Mesendoderm (in vitro differentiated cells): ENCODE data around the gene FLNB.

Source experiments
- DNase-seq: peaks from one replicate; pipeline ENCODE4 v3.0.0; 2013
- H2AK5ac ChIP-seq: 2 replicates; pipeline ENCODE4 v1.6.1; 2013; ENCODE audit warnings: low read length, inconsistent platforms
- H2BK120ac ChIP-seq: 2 replicates; pipeline ENCODE4 v1.6.1; 2013; ENCODE audit warnings: low read depth, mild to moderate bottlenecking, low read length, moderate library complexity, mixed read lengths
- H2BK15ac ChIP-seq: replicated peaks from 2 replicates; pipeline ENCODE4 v1.6.1; 2013; ENCODE audit warnings: low read depth, mild to moderate bottlenecking, moderate library complexity
- H2BK5ac ChIP-seq: 2 replicates; pipeline ENCODE4 v1.6.1; 2013; ENCODE audit warnings: low read length, inconsistent platforms
- H3K18ac ChIP-seq: 2 replicates; pipeline ENCODE4 v1.6.1; 2013; ENCODE audit warnings: mild to moderate bottlenecking, low read length, mixed read lengths
- H3K23ac ChIP-seq: one replicate; pipeline ENCODE4 v1.6.1; 2013; ENCODE audit warnings: low read length
- H3K27ac ChIP-seq: 2 replicates; pipeline ENCODE4 v1.5.1; 2013; ENCODE audit warnings: low read depth, mild to moderate bottlenecking, inconsistent platforms, low read length, moderate library complexity
- H3K27me3 ChIP-seq: 2 replicates; pipeline ENCODE4 v1.6.1; 2013; ENCODE audit warnings: low read length, control low read depth, mild to moderate bottlenecking, inconsistent platforms; ENCODE audit not compliant: insufficient read depth, poor library complexity
- H3K36me3 ChIP-seq: 2 replicates; pipeline ENCODE4 v1.6.1; 2013; ENCODE audit warnings: low read length, inconsistent platforms; ENCODE audit not compliant: control insufficient read depth, insufficient read depth
- H3K4ac ChIP-seq: one replicate; pipeline ENCODE4 v1.6.1; 2013; ENCODE audit warnings: low read depth, mild to moderate bottlenecking, low read length, moderate library complexity
- H3K4me1 ChIP-seq: 2 replicates; pipeline ENCODE4 v1.6.1; 2013; ENCODE audit warnings: low read depth, low read length, inconsistent platforms; ENCODE audit not compliant: control insufficient read depth
- H3K4me2 ChIP-seq: 2 replicates; pipeline ENCODE4 v1.6.1; 2013; ENCODE audit warnings: low read length
- H3K4me3 ChIP-seq: 2 replicates; pipeline ENCODE4 v1.5.1; 2013; ENCODE audit warnings: mild to moderate bottlenecking, low read length
- H3K56ac ChIP-seq: one replicate; pipeline ENCODE4 v1.6.1; 2013; ENCODE audit warnings: low read length
- H3K79me1 ChIP-seq: 2 replicates; pipeline ENCODE4 v1.6.1; 2013; ENCODE audit warnings: low read length, inconsistent platforms
- H3K79me2 ChIP-seq: 2 replicates; pipeline ENCODE4 v1.6.1; 2013; ENCODE audit warnings: mild to moderate bottlenecking, low read length; ENCODE audit not compliant: control insufficient read depth, insufficient read depth
- H3K9ac ChIP-seq: 2 replicates; pipeline ENCODE4 v1.6.1; 2013; ENCODE audit warnings: low read length, inconsistent platforms
- H4K5ac ChIP-seq: one replicate; pipeline ENCODE4 v1.6.1; 2013; ENCODE audit warnings: low read length
- H4K8ac ChIP-seq: one replicate; pipeline ENCODE4 v1.6.1; 2013; ENCODE audit warnings: low read depth, mild to moderate bottlenecking, control low read depth, low read length, moderate library complexity
- WGBS: extraction: QIAGEN DNeasy Blood & Tissue Kit; methylation state at CpG from one replicate; pipeline ENCODE4 v1.1.7; 2013; ENCODE audit warnings: low lambda C conversion rate, missing lambda C conversion rate; ENCODE audit not compliant: insufficient coverage; ENCODE audit errors: extremely low coverage; 5-methylcytosine and 5-hydroxymethylcytosine counted together

Gene FLNB

DNA sequence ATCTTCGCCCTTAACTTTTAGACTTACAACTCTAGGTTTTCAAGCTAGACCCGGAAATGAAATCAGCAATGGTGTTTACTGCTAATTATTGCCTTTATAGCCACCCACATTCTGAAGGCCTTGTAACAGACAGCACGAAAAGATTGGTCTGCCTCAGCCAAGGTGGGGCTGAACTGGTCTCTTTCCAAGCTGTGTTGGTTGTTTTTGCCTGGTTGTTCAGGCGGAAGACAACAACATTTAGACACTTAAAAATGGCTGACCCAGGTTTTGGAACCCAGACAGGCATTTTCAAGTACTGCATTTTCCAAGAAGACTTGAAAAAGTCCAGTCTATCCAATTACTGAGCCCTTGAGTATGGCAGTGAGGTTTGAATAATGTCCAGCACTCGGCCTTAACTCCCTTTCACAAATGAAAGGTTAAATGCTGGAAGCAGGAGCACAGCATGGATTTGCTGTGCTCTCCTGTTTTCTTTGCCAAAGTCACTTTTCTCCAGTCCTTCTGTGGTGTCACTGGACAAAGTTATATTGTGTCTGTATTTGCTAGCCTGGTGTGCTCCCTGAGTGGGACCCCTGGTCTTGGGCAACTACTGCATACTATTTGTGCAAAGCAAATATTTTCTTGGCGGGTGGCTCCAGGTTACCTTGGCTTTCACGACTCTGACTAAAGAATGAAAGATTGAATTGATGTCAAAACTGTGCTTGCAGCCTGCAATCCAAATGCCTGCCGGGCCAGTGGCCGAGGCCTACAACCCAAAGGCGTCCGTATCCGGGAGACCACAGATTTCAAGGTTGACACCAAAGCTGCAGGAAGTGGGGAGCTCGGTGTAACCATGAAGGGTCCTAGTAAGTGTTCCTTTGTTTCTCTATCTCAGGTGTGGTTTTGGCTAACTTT lies 93.5 kb downstream of the FLNB start:
- Histone ChIP-seq H3K23ac (no peak overlapping the region), H3K4ac (no peak overlapping the region), H3K79me1 (no peaks in the 10 kb centered on the region), H3K4me2 (no peak overlapping the region), H4K5ac (no peak overlapping the region), H2BK120ac (no peak overlapping the region), H3K56ac (no peak overlapping the region), H3K4me3 (no peak overlapping the region), H3K9ac (no peak overlapping the region), H3K4me1 (no peaks in the 10 kb centered on the region), H3K79me2 (no peaks in the 10 kb centered on the region), H2BK15ac (no peak overlapping the region), H2AK5ac (no peak overlapping the region), H3K27me3 (no peaks in the 10 kb centered on the region), H4K8ac (no peak overlapping the region), H3K18ac (no peak overlapping the region), H3K36me3 (peaks cover 7% of the 10 kb centered on the region), H2BK5ac (no peak overlapping the region), H3K27ac (no peak overlapping the region)
- DNase-seq, result no peak
- WGBS, result no CpG with 5 or more reads among the region's 13 CpGs

DNA sequence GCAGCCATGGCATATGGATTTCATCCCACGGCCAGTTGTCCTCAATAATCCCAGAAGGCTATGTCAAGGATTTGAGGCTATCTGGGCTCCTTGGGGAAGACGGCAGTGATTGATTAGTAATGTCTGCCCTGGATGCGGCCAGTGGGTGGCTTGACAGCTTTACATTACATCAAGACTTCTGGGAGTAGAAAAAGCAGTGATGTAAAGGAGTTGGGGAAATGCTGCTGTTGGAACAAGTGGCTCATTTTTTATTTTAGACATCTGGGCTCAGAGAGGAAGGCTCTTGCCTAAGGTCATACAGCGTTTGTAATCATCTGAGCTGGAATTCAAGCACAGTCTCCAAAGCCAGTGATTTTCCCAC lies 94.1 kb downstream of the FLNB start:
- peak; percentile 39 for DNase-seq
- no peak overlapping the region for H3K23ac ChIP-seq
- H3K56ac ChIP-seq, result no peak overlapping the region
- no peak overlapping the region for H2BK15ac ChIP-seq
- H2BK120ac ChIP-seq, result no peak overlapping the region
- H3K27ac ChIP-seq, result no peak overlapping the region
- H3K4me2 ChIP-seq, result no peak overlapping the region
- no peak overlapping the region for H3K4me3 ChIP-seq
- H4K8ac ChIP-seq, result no peak overlapping the region
- H3K79me2 ChIP-seq, result no peaks in the 10 kb centered on the region
- peaks cover 7% of the 10 kb centered on the region for H3K36me3 ChIP-seq
- H3K27me3 ChIP-seq, result no peaks in the 10 kb centered on the region
- H2AK5ac ChIP-seq, result no peak overlapping the region
- H3K79me1 ChIP-seq, result no peaks in the 10 kb centered on the region
- H3K18ac ChIP-seq, result no peak overlapping the region
- H3K4ac ChIP-seq, result no peak overlapping the region
- H2BK5ac ChIP-seq, result no peak overlapping the region
- WGBS, result no CpG with 5 or more reads among the region's 4 CpGs
- H4K5ac ChIP-seq, result no peak overlapping the region
- H3K4me1 ChIP-seq, result no peaks in the 10 kb centered on the region
- H3K9ac ChIP-seq, result no peak overlapping the region

DNA sequence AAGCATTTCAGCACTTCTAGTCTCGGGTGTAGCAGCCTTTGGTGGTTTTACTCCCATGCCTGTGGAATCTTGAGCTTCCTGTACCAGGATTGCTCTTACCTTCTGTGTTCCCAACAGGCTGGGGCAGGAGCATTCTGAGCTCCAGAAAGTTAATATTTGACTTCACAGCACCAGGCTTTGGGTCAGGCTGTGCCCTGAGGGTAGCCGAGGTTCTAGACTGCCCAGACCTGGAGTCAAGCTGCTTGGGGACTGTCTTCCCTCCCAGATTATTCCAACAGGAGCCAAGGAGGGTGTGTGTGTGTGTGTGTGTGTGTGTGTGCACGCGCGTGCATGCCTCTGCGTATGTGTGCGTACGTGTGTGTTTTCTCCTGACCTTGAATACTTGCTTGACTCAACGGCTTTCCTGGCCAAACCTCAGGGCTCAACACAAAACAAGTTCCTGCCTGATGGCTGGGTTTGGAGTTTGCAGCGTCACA lies 94.8 kb downstream of the FLNB start:
- Histone ChIP-seq H4K8ac (peak overlapping the region; percentile 31), H3K4me2 (no peak overlapping the region), H2BK5ac (no peak overlapping the region), H3K79me1 (no peaks in the 10 kb centered on the region), H4K5ac (no peak overlapping the region), H3K27me3 (no peaks in the 10 kb centered on the region), H3K9ac (no peak overlapping the region), H3K56ac (no peak overlapping the region), H2BK120ac (no peak overlapping the region), H3K18ac (no peak overlapping the region), H3K23ac (no peak overlapping the region), H3K27ac (no peak overlapping the region), H3K4me3 (no peak overlapping the region), H2AK5ac (no peak overlapping the region), H3K4me1 (no peaks in the 10 kb centered on the region), H3K4ac (no peak overlapping the region), H3K79me2 (no peaks in the 10 kb centered on the region), H3K36me3 (peaks cover 6% of the 10 kb centered on the region), H2BK15ac (no peak overlapping the region)
- DNase-seq, result no peak
- no CpG with 5 or more reads among the region's 10 CpGs for WGBS

DNA sequence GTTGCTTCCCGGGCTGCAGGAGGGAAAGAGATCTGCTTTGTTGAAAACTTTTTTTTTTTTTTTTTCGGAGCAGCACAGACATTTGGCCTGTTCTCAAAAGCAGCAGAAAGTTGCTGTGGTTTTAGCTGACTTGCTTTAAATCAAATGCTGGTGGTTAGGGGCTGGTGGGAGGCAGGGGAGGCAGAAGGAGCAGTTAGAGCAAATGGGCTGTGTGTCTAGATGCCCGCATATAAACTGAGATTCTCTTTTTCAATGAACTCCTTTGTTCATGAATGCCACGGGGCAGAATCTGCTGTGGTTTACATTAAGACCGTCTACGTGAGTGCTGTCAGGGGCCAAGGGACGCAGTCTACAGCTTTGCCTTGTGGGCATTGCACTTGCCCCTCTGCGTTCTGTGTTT lies 95.9 kb downstream of the FLNB start:
- no peaks in the 10 kb centered on the region for H3K4me1 ChIP-seq
- H3K27me3 ChIP-seq, result no peaks in the 10 kb centered on the region
- H3K36me3 ChIP-seq, result peaks cover 6% of the 10 kb centered on the region
- no peak overlapping the region for H4K8ac ChIP-seq
- H3K79me1 ChIP-seq, result no peaks in the 10 kb centered on the region
- H3K27ac ChIP-seq, result no peak overlapping the region
- H2BK5ac ChIP-seq, result no peak overlapping the region
- DNase-seq, result no peak
- H3K4me3 ChIP-seq, result no peak overlapping the region
- WGBS, result no CpG with 5 or more reads among the region's 8 CpGs
- H3K4me2 ChIP-seq, result no peak overlapping the region
- no peak overlapping the region for H3K56ac ChIP-seq
- H3K4ac ChIP-seq, result no peak overlapping the region
- H2BK120ac ChIP-seq, result no peak overlapping the region
- no peak overlapping the region for H3K23ac ChIP-seq
- no peak overlapping the region for H2AK5ac ChIP-seq
- no peak overlapping the region for H2BK15ac ChIP-seq
- no peaks in the 10 kb centered on the region for H3K79me2 ChIP-seq
- H4K5ac ChIP-seq, result no peak overlapping the region
- H3K9ac ChIP-seq, result no peak overlapping the region
- no peak overlapping the region for H3K18ac ChIP-seq

DNA sequence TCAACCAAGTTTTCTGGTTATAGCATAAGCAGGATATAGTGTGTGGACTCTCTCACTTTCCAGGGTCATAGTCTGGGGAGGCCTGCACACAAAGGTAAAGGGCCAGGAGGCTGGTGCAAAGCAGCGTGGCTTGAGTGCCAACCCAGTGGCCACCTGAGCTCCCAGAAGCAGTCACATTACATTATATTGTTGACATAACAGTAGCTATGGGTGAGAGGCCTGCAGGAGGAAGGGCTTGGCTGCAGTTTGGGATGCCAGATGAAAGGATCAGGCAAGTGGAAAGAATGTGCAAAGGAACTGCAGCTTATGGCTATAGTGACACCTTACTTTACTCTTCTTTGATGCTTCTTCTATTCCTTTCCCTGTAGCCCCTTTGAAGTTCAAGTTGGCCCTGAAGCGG lies 96.5 kb downstream of the FLNB start:
- DNase-seq, result no peak
- Histone ChIP-seq H2BK120ac (no peak overlapping the region), H3K4me3 (no peak overlapping the region), H3K79me2 (no peaks in the 10 kb centered on the region), H3K56ac (no peak overlapping the region), H2BK5ac (no peak overlapping the region), H2BK15ac (no peak overlapping the region), H4K5ac (no peak overlapping the region), H3K4me2 (no peak overlapping the region), H3K27ac (no peak overlapping the region), H3K79me1 (no peaks in the 10 kb centered on the region), H4K8ac (no peak overlapping the region), H3K23ac (no peak overlapping the region), H3K18ac (no peak overlapping the region), H3K36me3 (peaks cover 6% of the 10 kb centered on the region), H3K27me3 (no peaks in the 10 kb centered on the region), H2AK5ac (no peak overlapping the region), H3K9ac (no peak overlapping the region), H3K4ac (no peak overlapping the region), H3K4me1 (no peaks in the 10 kb centered on the region)
- no CpG with 5 or more reads among the region's 2 CpGs for WGBS

DNA sequence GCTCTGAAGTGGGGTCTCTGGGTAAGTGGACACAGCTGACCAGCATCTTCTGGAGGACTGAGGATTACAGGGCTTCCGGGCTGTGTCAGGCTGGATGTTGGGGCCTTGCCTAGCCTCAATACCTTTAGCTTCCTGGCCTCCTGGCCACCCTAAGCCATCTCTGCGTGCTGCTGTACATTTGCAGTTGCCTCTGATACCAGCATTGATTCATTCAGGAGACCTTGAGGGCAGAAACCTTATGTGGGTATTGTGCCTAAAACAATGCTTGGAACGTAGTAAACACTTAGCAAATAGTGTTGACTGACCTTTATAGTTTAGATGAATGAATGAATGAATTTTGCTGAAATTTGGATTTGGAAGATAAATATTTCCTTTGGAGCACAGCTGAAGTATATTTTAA lies 97.0 kb downstream of the FLNB start:
- H3K79me2 ChIP-seq, result no peaks in the 10 kb centered on the region
- no peak overlapping the region for H3K4me2 ChIP-seq
- no peaks in the 10 kb centered on the region for H3K79me1 ChIP-seq
- peaks cover 9% of the 10 kb centered on the region for H3K36me3 ChIP-seq
- no peak overlapping the region for H2AK5ac ChIP-seq
- no peak overlapping the region for H3K56ac ChIP-seq
- H2BK120ac ChIP-seq, result no peak overlapping the region
- DNase-seq, result no peak
- no peak overlapping the region for H2BK15ac ChIP-seq
- no peak overlapping the region for H3K9ac ChIP-seq
- H3K23ac ChIP-seq, result no peak overlapping the region
- no peak overlapping the region for H4K8ac ChIP-seq
- no peak overlapping the region for H3K4ac ChIP-seq
- no CpG with 5 or more reads among the region's 3 CpGs for WGBS
- H3K4me3 ChIP-seq, result no peak overlapping the region
- no peak overlapping the region for H4K5ac ChIP-seq
- H3K4me1 ChIP-seq, result no peaks in the 10 kb centered on the region
- H3K27ac ChIP-seq, result no peak overlapping the region
- no peak overlapping the region for H2BK5ac ChIP-seq
- H3K27me3 ChIP-seq, result no peaks in the 10 kb centered on the region
- H3K18ac ChIP-seq, result no peak overlapping the region
